HEK293 (cell line): ENCODE data around the gene MRPS9.
A peak's percentile ranks its signal among the peaks of the same experiment; 100 is the strongest.

Source experiments
- CTCF ChIP-seq: fragments of 450-650 bp; formaldehyde crosslinking; IDR thresholded peaks from 2 replicates; pipeline ENCODE4 v1.5.1; 2016; ENCODE audit warnings: missing biosample characterization, missing genetic modification characterization
- ELK4 ChIP-seq: IDR thresholded peaks from 2 replicates; pipeline ENCODE4 v1.6.1; 2011; ENCODE audit warnings: mild to moderate bottlenecking, low read depth, low read length, borderline replicate concordance
- HOXA7 ChIP-seq: sonication (generic); formaldehyde crosslinking; IDR thresholded peaks from 2 replicates; pipeline ENCODE4 v1.8.1; 2022; ENCODE audit warnings: missing genetic modification reagents, borderline replicate concordance
- KLF9 ChIP-seq: fragments of 450-650 bp; formaldehyde crosslinking; IDR thresholded peaks from 2 replicates; pipeline ENCODE4 v1.5.1; 2016; ENCODE audit warnings: missing biosample characterization, missing genetic modification characterization, low read depth
- PRDM2 ChIP-seq: fragments of 450-650 bp; formaldehyde crosslinking; IDR thresholded peaks from 2 replicates; pipeline ENCODE4 v1.5.1; 2016; ENCODE audit warnings: missing biosample characterization, missing genetic modification characterization, borderline replicate concordance
- REST ChIP-seq: fragments of 450-650 bp; formaldehyde crosslinking; IDR thresholded peaks from 2 replicates; pipeline ENCODE4 v1.5.1; 2016; ENCODE audit warnings: missing biosample characterization, missing genetic modification characterization
- YY2 ChIP-seq: fragments of 450-650 bp; formaldehyde crosslinking; IDR thresholded peaks from 2 replicates; pipeline ENCODE4 v1.5.1; 2016; ENCODE audit warnings: missing biosample characterization, missing genetic modification characterization
- ZBTB20 ChIP-seq: fragments of 450-650 bp; formaldehyde crosslinking; IDR thresholded peaks from 2 replicates; pipeline ENCODE4 v1.5.1; 2016; ENCODE audit warnings: missing biosample characterization, missing genetic modification characterization
- ZNF280C ChIP-seq: fragments of 450-650 bp; formaldehyde crosslinking; IDR thresholded peaks from 2 replicates; pipeline ENCODE4 v1.5.1; 2016; ENCODE audit warnings: missing biosample characterization, missing genetic modification characterization
- ZNF350 ChIP-seq: fragments of 450-650 bp; formaldehyde crosslinking; IDR thresholded peaks from 2 replicates; pipeline ENCODE4 v1.5.0; 2017; ENCODE audit warnings: missing biosample characterization, mild to moderate bottlenecking, missing genetic modification characterization
- ZNF488 ChIP-seq: fragments of 450-650 bp; formaldehyde crosslinking; IDR thresholded peaks from 2 replicates; pipeline ENCODE4 v1.5.1; 2016; ENCODE audit warnings: missing biosample characterization, missing genetic modification characterization
- ZNF560 ChIP-seq: fragments of 450-650 bp; formaldehyde crosslinking; IDR thresholded peaks from 2 replicates; pipeline ENCODE4 v1.5.1; 2017; ENCODE audit warnings: missing biosample characterization, missing genetic modification characterization, borderline replicate concordance
- ZNF629 ChIP-seq: fragments of 450-650 bp; formaldehyde crosslinking; IDR thresholded peaks from 2 replicates; pipeline ENCODE4 v1.5.1; 2017; ENCODE audit warnings: missing biosample characterization, missing genetic modification characterization

GRCh38 chr2:105104208-105104731 lies 66.4 kb downstream of the MRPS9 start:
- TF ChIP-seq CTCF (tag by site-specific recombination) (no peak), YY2 (tag by site-specific recombination) (no peak), REST (tag by site-specific recombination) (no peak), ZNF280C (tag by site-specific recombination) (no peak), ZBTB20 (tag by site-specific recombination) (no peak), ZNF629 (tag by site-specific recombination) (peak; percentile 68), ELK4 (no peak), ZNF350 (tag by site-specific recombination) (no peak), PRDM2 (no peak), HOXA7 (CRISPR knock-in tag) (no peak), ZNF488 (tag by site-specific recombination) (no peak), ZNF560 (tag by site-specific recombination) (no peak), KLF9 (tag by site-specific recombination) (no peak)
